Activated CD8-positive, alpha-beta memory T cell treated with anti-CD3 and anti-CD28 coated beads for 36 hours (primary cell): ENCODE results near the gene AIFM2. TPM values are rescaled to one million over a fixed set of nuclear protein-coding genes. Genes with fewer than 3 reads are reported as not detected.

Experiments
- CTCF ChIA-PET: fragments of 350-600 bp; sonication (Branson Sonifier 250); formaldehyde crosslinking; loops from one replicate; lab custom pipeline; 2021; ENCODE audit warnings: antibody characterized with exemption; lab: Charles Lee
- POLR2A ChIA-PET: fragments of 350-600 bp; sonication (Branson Sonifier 250); formaldehyde crosslinking; loops from one replicate; lab custom pipeline; 2021; ENCODE audit warnings: antibody characterized with exemption; lab: Charles Lee
- total RNA-seq, 2 experiments: library from RNA; stranded (reverse); gene quantifications; one replicate each; pipeline ENCODE4 v1.2.3, GENCODE V29; 2021

AIFM2 gene
- total RNA-seq, 2 experiments from 2014 or later: 16.9 to 18.1 TPM

DNA sequence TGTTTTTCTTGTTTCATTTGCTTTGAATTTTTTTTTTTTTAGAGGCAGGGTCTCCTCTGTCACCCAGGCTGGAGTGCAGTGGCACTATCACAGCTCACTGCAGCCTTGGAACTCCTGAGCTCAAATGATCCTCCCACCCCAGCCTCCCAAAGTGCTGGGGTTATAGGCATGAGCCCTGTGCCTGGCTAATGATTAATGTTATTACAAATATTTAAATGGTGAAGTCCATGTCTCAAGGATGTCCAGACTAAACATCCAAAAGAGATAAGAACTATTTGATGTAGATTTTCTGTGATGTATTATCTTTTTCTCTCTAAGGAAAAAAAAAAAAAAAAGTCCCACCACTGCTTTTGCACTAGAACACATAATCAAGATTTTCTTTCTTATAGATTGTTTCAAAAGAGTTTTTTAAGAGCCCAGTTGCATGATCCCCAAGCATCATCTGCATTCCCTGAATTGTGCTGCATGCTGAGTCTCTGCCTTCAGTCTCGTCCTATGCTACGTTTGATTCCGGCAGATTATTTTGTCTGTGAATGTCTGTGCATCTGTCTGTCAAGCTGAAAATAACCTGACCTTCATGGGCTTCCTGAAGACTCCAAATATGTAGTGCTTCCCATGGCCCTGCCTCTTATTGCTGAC is 46.5 kb downstream of the AIFM2 start:
- POLR2A ChIA-PET: no interaction called here
- CTCF ChIA-PET: no interaction called here

DNA sequence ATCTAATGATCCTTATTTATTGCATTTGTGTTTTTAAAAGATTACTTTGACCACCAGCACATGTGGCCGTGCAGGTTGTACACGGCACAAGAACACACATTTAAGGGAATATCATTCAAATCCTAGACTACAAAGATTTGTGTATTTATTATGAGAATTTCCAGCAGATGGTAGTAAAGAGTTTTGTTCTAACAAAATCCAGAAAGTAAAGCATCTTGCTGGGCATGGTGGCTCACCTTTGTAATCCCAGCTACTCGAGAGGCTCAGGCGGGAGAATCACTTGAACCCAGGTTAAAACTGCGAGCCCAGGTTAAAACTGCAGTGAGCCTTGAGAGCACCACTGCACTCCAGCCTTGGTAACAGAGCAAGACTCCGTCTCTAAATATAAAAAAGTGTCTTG is 48.4 kb downstream of the AIFM2 start:
- ChIA-PET POLR2A (no interaction called here), CTCF (no interaction called here)

DNA sequence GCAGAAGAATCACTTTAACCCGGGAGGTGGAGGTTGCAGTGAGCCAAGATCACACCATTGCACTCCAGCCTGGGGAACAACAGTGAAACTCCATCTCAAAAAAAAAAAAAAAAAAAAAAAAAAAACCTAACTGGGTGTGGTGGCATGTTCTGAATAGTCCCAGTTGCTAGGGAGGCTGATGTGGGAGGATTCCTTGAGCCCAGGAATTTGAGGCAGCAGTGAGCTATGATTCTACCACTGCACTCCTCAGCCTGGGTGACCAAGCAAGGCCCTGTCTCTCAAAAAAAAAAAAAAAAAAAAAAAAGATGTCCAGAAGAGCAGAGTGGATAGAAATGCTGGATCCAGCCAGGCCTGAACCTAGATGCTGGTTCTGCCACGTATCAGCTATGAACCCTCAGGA is 51.8 kb downstream of the AIFM2 start:
- ChIA-PET CTCF (interaction anchor here (0.6 to 1.3 kb wide), 4 partner anchors 20 to 166 kb away, joined by 3 to 5 read pairs (median 4); no protein-coding TSS in a partner anchor), POLR2A (interaction anchor here (0.7 to 0.8 kb wide), 3 partner anchors 27 to 83 kb away, joined by 5 to 7 read pairs (median 7); no protein-coding TSS in a partner anchor)

DNA sequence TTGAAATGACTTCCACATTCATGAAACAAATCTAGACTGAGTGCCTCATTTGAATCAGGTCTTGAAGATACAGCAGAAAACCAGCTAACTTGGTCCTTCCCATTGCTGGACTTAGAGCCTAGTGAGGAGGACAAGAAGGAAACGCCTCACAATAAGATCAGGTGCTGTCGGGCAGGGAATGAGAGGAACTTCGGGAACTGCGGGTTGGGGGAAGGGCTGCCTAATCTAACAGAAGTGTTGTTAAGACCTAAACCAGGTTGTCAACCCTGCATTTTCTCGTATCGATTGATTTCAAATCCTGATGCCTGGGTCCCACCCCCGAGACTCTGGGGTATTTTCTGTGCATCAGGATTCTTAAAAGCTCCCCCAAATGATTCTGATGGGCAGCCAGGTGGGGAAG is 53.7 kb downstream of the AIFM2 start:
- ChIA-PET POLR2A (no interaction called here), CTCF (interaction anchor here (1.0 kb wide), 2 partner anchors 11 to 17 kb away, joined by 3 read pairs; no protein-coding TSS in a partner anchor)

DNA sequence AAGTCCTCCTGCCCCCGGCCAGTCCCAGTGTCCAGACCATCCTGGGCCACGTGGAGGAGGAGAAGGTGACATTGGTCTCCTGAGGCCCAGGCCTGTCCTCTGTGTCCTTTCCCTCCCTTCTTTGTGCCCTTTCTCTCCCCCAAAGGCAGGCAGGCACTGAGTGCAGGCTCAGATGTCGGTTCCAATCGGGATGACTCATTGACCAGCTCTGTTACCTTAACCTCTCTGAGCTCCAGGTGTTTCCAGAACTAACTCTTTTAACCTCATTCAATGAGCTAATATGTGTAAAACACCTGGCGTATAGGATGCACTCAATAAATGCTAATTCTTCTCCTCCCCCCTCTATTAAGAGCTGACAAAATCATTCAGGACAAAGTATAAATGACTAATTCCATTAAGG is 54.3 kb downstream of the AIFM2 start:
- CTCF ChIA-PET: no interaction called here
- POLR2A ChIA-PET: no interaction called here

DNA sequence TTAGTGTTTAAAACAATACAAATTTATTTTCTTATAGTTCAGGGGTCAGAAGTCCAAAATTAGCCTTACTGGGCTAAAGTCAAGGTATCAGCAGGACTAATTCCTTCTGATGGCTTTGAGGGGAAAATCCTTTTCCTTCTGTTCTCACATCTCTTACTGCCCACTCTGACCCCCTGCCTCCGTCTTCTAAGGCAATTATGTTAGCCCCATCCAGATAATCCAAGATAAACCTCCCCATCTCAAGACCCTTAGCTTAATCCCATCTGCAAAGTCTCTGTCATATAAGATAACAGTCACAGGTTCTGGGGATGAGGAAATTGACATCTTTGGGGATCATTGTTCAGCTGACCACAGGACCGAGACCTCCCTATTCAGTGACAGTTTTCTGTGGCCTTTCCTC is 57.7 kb downstream of the AIFM2 start:
- ChIA-PET CTCF (no interaction called here), POLR2A (no interaction called here)

DNA sequence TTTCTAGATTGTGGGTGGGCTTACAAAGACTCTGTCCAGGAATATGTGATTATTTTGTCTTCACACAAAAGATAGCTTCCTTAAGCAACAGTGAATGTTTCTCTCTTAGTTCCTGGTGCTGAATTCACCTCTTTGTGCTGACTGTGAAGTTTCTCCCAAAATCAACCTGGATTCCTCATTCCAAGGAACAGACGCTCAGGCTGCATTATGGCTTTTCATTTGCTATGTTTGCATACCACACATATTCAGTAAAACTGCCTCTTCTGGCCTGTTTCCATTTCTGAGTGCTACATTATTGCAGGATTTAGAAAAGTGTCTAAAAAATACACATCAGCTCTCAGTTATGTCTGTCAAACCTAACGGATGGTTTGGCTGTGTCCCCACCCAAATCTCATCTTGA is 58.5 kb downstream of the AIFM2 start:
- ChIA-PET CTCF (no interaction called here), POLR2A (no interaction called here)

DNA sequence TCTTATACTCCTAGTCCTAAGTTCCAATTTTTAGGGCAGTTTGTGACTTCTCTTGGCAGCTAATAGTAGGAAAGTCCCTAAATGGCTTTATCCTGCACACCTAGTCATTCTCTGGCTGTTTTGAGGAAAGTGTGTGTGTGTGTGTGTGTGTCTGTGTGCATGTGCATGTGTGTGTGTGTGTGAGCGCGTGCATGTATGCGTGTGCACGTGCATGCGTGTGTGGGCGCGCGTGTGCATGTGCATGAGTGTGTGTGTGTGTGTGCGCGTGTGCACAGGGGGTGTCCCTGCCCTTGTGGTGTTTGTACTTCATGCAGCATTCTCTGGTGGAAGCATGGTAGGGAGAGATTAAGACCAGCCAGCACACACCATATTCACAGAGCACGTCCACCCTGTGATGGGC is 61.8 kb downstream of the AIFM2 start:
- POLR2A ChIA-PET: no interaction called here
- CTCF ChIA-PET: no interaction called here

DNA sequence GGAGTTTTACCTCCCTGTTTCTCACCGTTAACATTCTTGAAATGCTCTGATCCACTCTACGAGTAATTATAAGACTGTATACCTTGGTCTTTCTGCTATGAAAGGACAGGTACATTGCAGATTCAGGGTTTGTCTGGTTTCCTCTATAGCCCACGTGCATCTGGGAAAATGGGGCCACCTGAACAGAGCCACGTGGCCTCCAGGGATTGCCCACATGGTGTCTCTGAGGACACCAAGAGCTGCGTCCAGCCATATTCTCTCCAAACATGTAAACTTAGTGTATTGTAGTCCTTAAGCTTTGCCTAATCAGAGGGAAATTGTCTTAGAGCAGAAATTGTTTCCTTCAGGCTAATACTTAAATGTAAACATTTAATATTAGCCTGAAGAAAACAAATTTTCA is 63.3 kb downstream of the AIFM2 start:
- ChIA-PET CTCF (no interaction called here), POLR2A (no interaction called here)

DNA sequence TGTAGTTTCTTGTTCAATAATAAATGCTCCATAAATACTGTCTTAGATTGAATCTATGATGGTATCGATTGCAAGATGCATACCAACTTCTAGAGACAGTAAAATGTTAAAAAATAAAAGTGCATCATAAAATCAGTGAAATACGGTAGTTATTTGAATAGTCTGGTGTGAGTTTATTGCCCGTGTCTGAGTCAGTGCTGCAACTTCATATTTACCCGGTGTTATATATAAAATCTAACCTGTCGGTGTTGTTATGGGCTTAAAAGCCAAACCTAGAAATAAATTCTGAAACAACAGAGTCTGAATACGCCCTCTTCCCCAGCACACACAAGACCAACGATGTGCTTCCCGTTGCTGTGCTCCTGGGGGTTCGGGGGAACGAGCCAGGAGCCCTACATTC is 63.7 kb downstream of the AIFM2 start:
- POLR2A ChIA-PET: no interaction called here
- CTCF ChIA-PET: no interaction called here

DNA sequence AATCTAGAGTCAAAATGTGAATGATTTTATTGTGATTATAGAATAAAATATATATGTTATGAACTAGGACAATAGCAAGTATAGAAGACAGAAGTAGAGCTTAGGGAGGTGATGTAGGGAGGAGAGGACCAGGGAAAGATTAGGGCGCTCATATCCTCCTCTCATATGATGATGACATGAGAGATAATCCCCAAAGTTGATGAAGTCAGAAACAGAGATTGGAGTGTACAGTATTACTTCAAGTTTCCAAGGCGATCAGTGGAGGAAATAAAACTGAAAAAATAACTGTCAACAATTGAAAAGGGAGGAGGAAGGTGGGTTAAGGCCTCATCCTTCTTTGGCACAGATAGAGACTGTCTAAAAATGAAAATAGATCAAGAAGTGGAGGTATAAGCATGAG is 65.0 kb downstream of the AIFM2 start:
- ChIA-PET CTCF (no interaction called here), POLR2A (no interaction called here)

DNA sequence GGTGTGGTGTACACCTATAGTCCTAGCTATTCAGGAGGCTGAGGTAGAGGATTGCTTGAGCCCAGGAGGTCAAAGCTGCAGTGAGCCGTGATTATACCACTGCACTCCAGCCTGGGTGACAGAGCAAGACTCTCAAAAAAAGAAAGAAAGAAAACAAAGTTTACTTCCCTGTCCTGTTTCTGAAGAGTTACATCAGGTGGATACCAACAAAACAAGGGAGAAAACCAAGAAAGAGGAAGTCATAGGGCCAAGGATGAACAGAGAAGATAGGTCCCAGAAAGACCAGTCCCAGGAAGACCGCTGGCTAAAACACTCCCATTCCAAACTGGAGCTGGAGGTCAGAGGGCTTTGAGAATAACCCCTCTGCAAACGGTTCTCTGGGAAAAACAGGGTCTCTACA is 66.4 kb downstream of the AIFM2 start:
- POLR2A ChIA-PET: no interaction called here
- CTCF ChIA-PET: no interaction called here

DNA sequence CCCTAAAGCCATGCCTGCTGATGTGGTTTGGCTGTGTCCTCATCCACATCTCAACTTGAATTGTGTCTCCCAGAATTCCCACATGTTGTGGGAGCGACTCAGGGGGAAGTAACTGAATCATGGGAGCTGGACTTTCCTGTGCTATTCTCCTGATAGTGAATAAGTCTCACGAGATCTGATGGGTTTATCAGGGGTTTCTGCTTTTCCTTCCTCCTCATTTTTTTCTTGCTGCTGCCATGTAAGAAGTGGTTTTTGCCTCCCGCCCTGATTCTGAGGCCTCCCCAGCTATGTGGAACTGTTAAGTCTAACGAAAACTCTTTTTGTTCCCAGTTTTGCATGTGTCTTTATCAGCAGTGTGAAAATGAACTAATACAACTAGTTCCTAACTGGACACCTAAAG is 68.1 kb downstream of the AIFM2 start:
- CTCF ChIA-PET: interaction anchor here (1.4 to 1.8 kb wide), 2 partner anchors 12 to 82 kb away, joined by 3 to 4 read pairs; partner anchors contain the start of genes MACROH2A2 and TYSND1
- POLR2A ChIA-PET: interaction anchor here (0.6 kb wide), 1 partner anchor 413 kb away, joined by 6 read pairs; no protein-coding TSS in a partner anchor

DNA sequence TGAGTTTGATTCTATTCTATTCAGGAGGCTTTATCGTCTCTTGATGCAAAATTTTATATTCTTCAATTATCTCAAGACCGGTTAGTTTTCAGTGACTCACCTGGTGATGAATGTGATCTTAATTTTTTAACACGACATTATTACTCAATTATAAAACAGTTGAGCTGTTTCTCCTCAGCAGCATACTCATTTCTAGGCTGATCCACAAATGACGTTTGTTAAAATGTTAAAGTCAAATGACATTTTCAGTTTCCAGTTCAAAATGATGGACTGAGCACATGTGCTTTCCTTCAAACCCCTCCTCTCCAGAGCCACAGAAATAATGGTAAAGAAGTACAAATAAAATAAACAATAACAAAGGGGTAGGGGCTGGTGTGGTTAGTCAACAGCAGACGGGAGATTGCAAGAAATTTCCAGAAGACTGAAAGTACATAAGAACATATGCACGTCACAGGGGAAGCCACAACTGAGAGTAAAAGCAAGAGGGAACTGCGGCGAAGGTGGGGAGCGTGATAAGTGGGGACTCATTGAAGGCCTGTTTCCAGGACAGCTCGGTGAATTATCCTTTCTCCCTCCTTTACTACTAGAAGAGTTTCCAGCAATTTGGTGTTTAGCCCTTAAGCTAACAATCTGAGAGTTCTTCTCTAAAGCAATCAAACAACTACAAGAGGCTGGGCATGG is 69.1 kb downstream of the AIFM2 start:
- ChIA-PET CTCF (interaction anchor here (1.4 to 1.8 kb wide), 2 partner anchors 11 to 83 kb away, joined by 3 to 4 read pairs; partner anchors contain the start of genes MACROH2A2 and TYSND1), POLR2A (no interaction called here)

Other genes with a start within 250 kb of the AIFM2 start
- 1 to 10 TPM; 3.0 to 3.1 TPM for gene MACROH2A2, start 80.0 kb downstream of the AIFM2 start, total RNA-seq
- gene TYSND1, start 13.9 kb upstream of the AIFM2 start, total RNA-seq: 10 to 100 TPM; 15.1 to 17.1 TPM
- 100 to 1,000 TPM; 135 to 140 TPM for gene SAR1A, start 37.7 kb upstream of the AIFM2 start, total RNA-seq
- 100 to 1,000 TPM; 356 to 376 TPM for gene PPA1, start 100.6 kb upstream of the AIFM2 start, total RNA-seq
- not detected for gene NPFFR1, start 151.2 kb upstream of the AIFM2 start, total RNA-seq
- gene LRRC20, start 249.8 kb upstream of the AIFM2 start, total RNA-seq: 10 to 100 TPM; 14.3 to 16.0 TPM